GM12878 (cell line): ENCODE measurements around the gene ASGR2.

Experiments
- CTCF ChIP-seq, 3 experiments: IDR thresholded peaks in 2 of 3; conservative IDR thresholded peaks in 1 of 3; 2 replicates each; pipeline ENCODE4 v1.5.1; 2011; ENCODE audit warnings: low read depth in 3 of 3, low read length in 3 of 3, mild to moderate bottlenecking in 3 of 3, control low read depth in 2 of 3, moderate library complexity in 2 of 3, inconsistent platforms in 1 of 3, mixed read lengths in 1 of 3; ENCODE audit not compliant: control insufficient read depth in 2 of 3, insufficient read depth in 1 of 3; ENCODE audit errors: extremely low read depth in 1 of 3
- EZH2 ChIP-seq: IDR thresholded peaks from 2 replicates; pipeline ENCODE4 v1.6.1; 2012; ENCODE audit warnings: low read depth, mild to moderate bottlenecking, control low read depth, inconsistent platforms, low read length, borderline replicate concordance; ENCODE audit not compliant: control insufficient read depth
- MXI1 ChIP-seq: fragments of 150-350 bp; IDR thresholded peaks from 2 replicates; pipeline ENCODE4 v1.6.1; 2011; ENCODE audit warnings: low read depth, mild to moderate bottlenecking, inconsistent platforms, low read length, improper control_type of control experiment
- NFYA ChIP-seq: IDR thresholded peaks from 2 replicates; pipeline ENCODE4 v1.6.1; 2011; ENCODE audit warnings: low read depth, mild to moderate bottlenecking, low read length, improper control_type of control experiment, borderline replicate concordance
- POLR2A ChIP-seq: IDR thresholded peaks from 2 replicates; pipeline ENCODE4 v1.6.1; 2011; ENCODE audit warnings: low read depth, mild to moderate bottlenecking, low read length
- SREBF1 ChIP-seq: IDR thresholded peaks from 2 replicates; pipeline ENCODE4 v1.6.1; 2012; ENCODE audit warnings: mild to moderate bottlenecking, low read length
- SRF ChIP-seq, 2 experiments: IDR thresholded peaks; 2 replicates each; pipeline ENCODE4 v1.6.1; 2011; ENCODE audit warnings: low read depth in 2 of 2, low read length in 2 of 2, mild to moderate bottlenecking in 1 of 2, moderate library complexity in 1 of 2
- TAF1 ChIP-seq: IDR thresholded peaks from 2 replicates; pipeline ENCODE4 v1.6.1; 2011; ENCODE audit warnings: mild to moderate bottlenecking, low read depth, low read length, borderline replicate concordance
- ZNF274 ChIP-seq: IDR thresholded peaks from one replicate; pipeline ENCODE4 v1.8.0; 2011; ENCODE audit not compliant: insufficient read length, insufficient read depth

GRCh38 chr17:7097940-7098339 is 16.7 kb downstream of the ASGR2 start:
- TF ChIP-seq ZNF274: no peak
- TF ChIP-seq MXI1: no peak
- no peak for TF ChIP-seq CTCF (IDR thresholded peaks at IDR 0.05 in 2 of 3, conservative IDR thresholded peaks at IDR 0.05 in 1 of 3; ENCODE audit: control insufficient read depth in 2 of 3, extremely low read depth in 1 of 3, insufficient read depth in 1 of 3, low read depth in 3 of 3, low read length in 3 of 3)
- TF ChIP-seq SREBF1: no peak
- no peak for TF ChIP-seq SRF (IDR thresholded peaks at IDR 0.05; ENCODE audit: low read depth in 2 of 2, low read length in 2 of 2)
- no peak for TF ChIP-seq EZH2
- TF ChIP-seq POLR2A: no peak
- TF ChIP-seq TAF1: no peak
- TF ChIP-seq NFYA: no peak
